ENCODE results near the gene VAMP8. TPM values are rescaled to one million over a fixed set of nuclear protein-coding genes. Genes with fewer than 3 reads are reported as not detected.
"Not testable (repeated sequence)": the region's sequence is repeated elsewhere in the genome, so short reads cannot be mapped to it uniquely, and the experiment has no call there.

The VAMP8 gene
- 12.5 TPM for polyA plus RNA-seq (ENCODE audit: insufficient read length)

GRCh38 chr2:85577386-85578242, at the start of gene VAMP8:
VAMP8 (plus strand) TSS chr2:85577586; CDS start chr2:85577647, 61 bp downstream.
- DNase-seq = no peak

- DNase-seq = no peak
These were observed 49.6 kb upstream of the VAMP8 start for GRCh38 chr2:85527787-85528186.

GRCh38 chr2:85528355-85528754, 49.0 kb upstream of the VAMP8 start:
- no peak for DNase-seq

GRCh38 chr2:85529809-85530208, 47.6 kb upstream of the VAMP8 start:
- DNase-seq = no peak

- DNase-seq = no peak
These were observed 45.8 kb upstream of the VAMP8 start for GRCh38 chr2:85531589-85531988.

- no peak for DNase-seq
These were observed 43.3 kb upstream of the VAMP8 start for GRCh38 chr2:85534099-85534498.

- no peak for DNase-seq
These were observed 42.5 kb upstream of the VAMP8 start for GRCh38 chr2:85534881-85535280.

- DNase-seq = no peak
These were observed 40.9 kb upstream of the VAMP8 start for GRCh38 chr2:85536479-85536878.

GRCh38 chr2:85537600-85538506, 39.5 kb upstream of the VAMP8 start:
- peak; percentile 55 for DNase-seq

GRCh38 chr2:85538507-85539360, 38.7 kb upstream of the VAMP8 start, which contains the start of gene MAT2A:
MAT2A (plus strand) TSS chr2:85539168; CDS start chr2:85539288, 120 bp downstream.
- peak; percentile 96 for DNase-seq

GRCh38 chr2:85539361-85540132, 37.8 kb upstream of the VAMP8 start:
- DNase-seq = peak; percentile 86

GRCh38 chr2:85540133-85540648, 37.2 kb upstream of the VAMP8 start:
- no peak for DNase-seq

GRCh38 chr2:85541262-85541661, 36.1 kb upstream of the VAMP8 start:
- DNase-seq = no peak

- DNase-seq = no peak
These were observed 35.5 kb upstream of the VAMP8 start for GRCh38 chr2:85541753-85542457.

GRCh38 chr2:85542777-85543176, 34.6 kb upstream of the VAMP8 start:
- no peak for DNase-seq

- DNase-seq = not testable (repeated sequence)
These were observed 33.1 kb upstream of the VAMP8 start for GRCh38 chr2:85544254-85544691.

GRCh38 chr2:85544915-85545779, 32.2 kb upstream of the VAMP8 start:
- not testable (repeated sequence) for DNase-seq

- DNase-seq = no peak
These were observed 31.6 kb upstream of the VAMP8 start for GRCh38 chr2:85545780-85546240.

All from hindlimb muscle (tissue), 1 donor.